Measurements from ENCODE around the gene AP1B1. TPM values are rescaled to one million over a fixed set of nuclear protein-coding genes. Genes with fewer than 3 reads are reported as not detected.
A peak's percentile ranks its signal among the peaks of the same experiment; 100 is the strongest.

Gene AP1B1
- total and polyA plus RNA-seq, 2 of the 4 experiments (the other 2 are of a cell fraction) = 55.7 to 70.8 TPM

GRCh38 chr22:29342177-29342576 is 46.2 kb downstream of the AP1B1 start:
- Histone ChIP-seq H2BK5ac (ENCODE audit: low read depth, low read length, poor library complexity, severe bottlenecking) (no peak overlapping the region), H2BK15ac (ENCODE audit: low read depth, low read length) (no peak overlapping the region), H4K20me1 (ENCODE audit: insufficient read depth, low read length) (peaks cover 11% of the 10 kb centered on the region), H4K5ac (ENCODE audit: low read depth, low read length) (no peak overlapping the region), H3K23ac (ENCODE audit: low read depth, low read length) (no peak overlapping the region), H2AFZ (replicated peaks; ENCODE audit: low read length, poor library complexity) (no peak overlapping the region), H3K27ac (ENCODE audit: insufficient read depth, low read length) (no peak overlapping the region), H3K4me3 (ENCODE audit: insufficient read depth, low read depth, low read length) (no peak overlapping the region), H2BK120ac (ENCODE audit: low read depth, low read length) (no peak overlapping the region), H3K9me1 (ENCODE audit: insufficient read depth, low read length) (no peaks in the 10 kb centered on the region), H3K79me1 (ENCODE audit: low read depth in 1 of 2, low read length in 2 of 2) (no peaks in the 10 kb centered on the region), H2AK9ac (replicated peaks; ENCODE audit: low read depth, low read length, poor library complexity) (peak overlapping the region; percentile 55), H3K4me1 (ENCODE audit: control insufficient read depth, insufficient read depth, low read length) (no peaks in the 10 kb centered on the region), H3K14ac (replicated peaks; ENCODE audit: low read depth, low read length) (no peak overlapping the region), H4K91ac (ENCODE audit: insufficient read depth, low read depth, low read length) (no peak overlapping the region), H3K27me3 (ENCODE audit: control insufficient read depth, insufficient read depth, low read length) (no peaks in the 10 kb centered on the region), H3K18ac (ENCODE audit: low read depth, low read length) (no peak overlapping the region), H3K4ac (ENCODE audit: low read depth, low read length) (no peak overlapping the region), H2AK5ac (ENCODE audit: low read depth, low read length) (no peak overlapping the region), H4K8ac (ENCODE audit: low read depth in 2 of 2, low read length in 2 of 2) (no peak overlapping the region), H3K9me3 (ENCODE audit: control insufficient read depth, insufficient read depth, low read length) (no peaks in the 10 kb centered on the region), H2BK20ac (ENCODE audit: low read depth, low read length) (no peak overlapping the region), H3K36me3 (ENCODE audit: control insufficient read depth, insufficient read depth, low read length) (peaks cover 51% of the 10 kb centered on the region), H3K56ac (ENCODE audit: extremely low read depth, insufficient read depth, low read length) (no peak overlapping the region), H3K9ac (ENCODE audit: low read depth, low read length) (no peak overlapping the region), H3K4me2 (ENCODE audit: low read depth, low read length) (no peak overlapping the region)
- in situ Hi-C loops (cut with MboI; ENCODE audit: low sequenced_read_pairs) (no loop called here), intact Hi-C loops (cut with micrococcal nuclease) (no loop called here), dilution Hi-C loops (cut with HindIII; ENCODE audit: low sequenced_read_pairs, unreplicated experiment) (no loop called here)
- ChIA-PET POLR2A (ENCODE audit: unreplicated experiment) (no interaction called here), CTCF (no interaction called here)
- BruUV-seq (replicated peaks) = no TSS peak
- 96% methylated on average over 5 of the region's 6 CpGs; no CpG with 5 or more reads in 1 of the 2 experiments for WGBS, 2 experiments (ENCODE audit: extremely low coverage in 2 of 2, insufficient read length in 1 of 2)
- ATAC-seq (ENCODE audit: low read depth) (no peak), DNase-seq (no peak)
- TF ChIP-seq RFX5 (IDR thresholded peaks at IDR 0.05; ENCODE audit: low read depth, low read length) = no peak
- no peak for TF ChIP-seq USF2 (IDR thresholded peaks at IDR 0.05; ENCODE audit: low read depth, low read length)
- TF ChIP-seq ELK1 (IDR thresholded peaks at IDR 0.05; ENCODE audit: borderline replicate concordance, low read depth, low read length) = no peak
- TF ChIP-seq CTCF (conservative IDR thresholded peaks at IDR 0.05; ENCODE audit: low read depth, low read length) = no peak
- no peak for TF ChIP-seq SMC3 (IDR thresholded peaks at IDR 0.05; ENCODE audit: low read depth, low read length)
- TF ChIP-seq BHLHE40 (IDR thresholded peaks at IDR 0.05; ENCODE audit: low read depth, low read length) = no peak
- no peak for TF ChIP-seq CEBPB (IDR thresholded peaks at IDR 0.05; ENCODE audit: low read depth, low read length)
- no peak for TF ChIP-seq CHD1 (IDR thresholded peaks at IDR 0.05; ENCODE audit: low read depth, low read length)
- no peak for TF ChIP-seq RCOR1 (IDR thresholded peaks at IDR 0.05; ENCODE audit: insufficient replicate concordance, low read length)
- no peak for TF ChIP-seq FOS (IDR thresholded peaks at IDR 0.05; ENCODE audit: low read depth, low read length)
- no peak for TF ChIP-seq NFE2L2 (IDR thresholded peaks at IDR 0.05; ENCODE audit: low read depth, low read length)
- no peak for TF ChIP-seq MAFK (IDR thresholded peaks at IDR 0.05; ENCODE audit: low read depth, low read length)
- TF ChIP-seq POLR2A (IDR thresholded peaks at IDR 0.05; ENCODE audit: low read depth, low read length) = no peak
- no peak for TF ChIP-seq RAD21 (IDR thresholded peaks at IDR 0.05; ENCODE audit: low read length)
- no peak for TF ChIP-seq MAZ (IDR thresholded peaks at IDR 0.05; ENCODE audit: borderline replicate concordance, low read depth, low read length)
- no peak for TF ChIP-seq MXI1 (IDR thresholded peaks at IDR 0.05; ENCODE audit: borderline replicate concordance, low read depth, low read length)

Data from IMR-90 (cell line).